DOHH2 (cell line): ENCODE results near the gene LCN9.
"Not testable (repeated sequence)": the region's sequence is repeated elsewhere in the genome, so short reads cannot be mapped to it uniquely, and the experiment has no call there.

Experiments
- H3F3A ChIP-seq: fragments of 200-600 bp; sonication (generic), shearing (Covaris generic); 2 replicates; pipeline ENCODE4 v1.6.0; 2016; ENCODE audit warnings: antibody characterized with exemption, mild to moderate bottlenecking; ENCODE audit not compliant: control insufficient read depth, insufficient read depth
- H3K27ac ChIP-seq: fragments of 200-600 bp; sonication (generic); 2 replicates; pipeline ENCODE4 v1.5.1; 2014; ENCODE audit warnings: low read depth, mild to moderate bottlenecking, low read length, moderate library complexity
- H3K27me3 ChIP-seq: fragments of 200-600 bp; sonication (generic); 2 replicates; pipeline ENCODE4 v1.6.1; 2014; ENCODE audit warnings: mild to moderate bottlenecking, low read length, mixed read lengths; ENCODE audit not compliant: control insufficient read depth
- H3K36me3 ChIP-seq: fragments of 200-600 bp; sonication (generic); 2 replicates; pipeline ENCODE4 v1.6.1; 2014; ENCODE audit warnings: mild to moderate bottlenecking, low read length, moderate library complexity, mixed read lengths; ENCODE audit not compliant: control insufficient read depth
- H3K4me1 ChIP-seq: fragments of 200-600 bp; sonication (generic); 2 replicates; pipeline ENCODE4 v1.6.1; 2014; ENCODE audit warnings: mild to moderate bottlenecking, low read length, mixed read lengths; ENCODE audit not compliant: control insufficient read depth
- H3K4me2 ChIP-seq: fragments of 200-600 bp; sonication (generic); 2 replicates; pipeline ENCODE4 v1.6.0; 2014; ENCODE audit warnings: mild to moderate bottlenecking, low read length, moderate library complexity
- H3K4me3 ChIP-seq: fragments of 200-600 bp; sonication (generic); 2 replicates; pipeline ENCODE4 v1.5.1; 2014; ENCODE audit warnings: mild to moderate bottlenecking, low read length, mixed read lengths
- H3K79me2 ChIP-seq: fragments of 200-600 bp; sonication (generic); 2 replicates; pipeline ENCODE4 v1.6.1; 2014; ENCODE audit warnings: mild to moderate bottlenecking, low read length, mixed read lengths; ENCODE audit not compliant: control insufficient read depth
- H3K9me2 ChIP-seq: fragments of 200-600 bp; sonication (generic); replicated peaks from 2 replicates; pipeline ENCODE4 v1.6.1; 2014; ENCODE audit warnings: mild to moderate bottlenecking, low read length, mixed read lengths; ENCODE audit not compliant: control insufficient read depth
- H3K9me3 ChIP-seq: fragments of 200-600 bp; sonication (generic); 2 replicates; pipeline ENCODE4 v1.6.1; 2014; ENCODE audit warnings: antibody characterized with exemption, low read length, mixed read lengths; ENCODE audit not compliant: control insufficient read depth, insufficient read depth
- H4K20me1 ChIP-seq: fragments of 200-600 bp; sonication (generic); 2 replicates; pipeline ENCODE4 v1.6.0; 2014; ENCODE audit warnings: low read depth, mild to moderate bottlenecking, antibody characterized with exemption, low read length, moderate library complexity; ENCODE audit not compliant: control insufficient read depth, insufficient read depth
- EZH2phosphoT487 ChIP-seq: fragments of 200-600 bp; sonication (generic); IDR thresholded peaks from 2 replicates; pipeline ENCODE4 v1.6.1; 2017; ENCODE audit warnings: borderline replicate concordance, mild to moderate bottlenecking, antibody characterized with exemption, low read length, moderate library complexity, mixed read lengths
- TF ChIP-seq, protein P1 (sequence below): fragments of 200-600 bp; sonication (generic); IDR thresholded peaks from one replicate; pipeline ENCODE4 v1.5.1; 2014; ENCODE audit warnings: antibody characterized with exemption, mild to moderate bottlenecking, low read depth, low read length; ENCODE audit not compliant: poor library complexity, severe bottlenecking

Gene LCN9

DNA sequence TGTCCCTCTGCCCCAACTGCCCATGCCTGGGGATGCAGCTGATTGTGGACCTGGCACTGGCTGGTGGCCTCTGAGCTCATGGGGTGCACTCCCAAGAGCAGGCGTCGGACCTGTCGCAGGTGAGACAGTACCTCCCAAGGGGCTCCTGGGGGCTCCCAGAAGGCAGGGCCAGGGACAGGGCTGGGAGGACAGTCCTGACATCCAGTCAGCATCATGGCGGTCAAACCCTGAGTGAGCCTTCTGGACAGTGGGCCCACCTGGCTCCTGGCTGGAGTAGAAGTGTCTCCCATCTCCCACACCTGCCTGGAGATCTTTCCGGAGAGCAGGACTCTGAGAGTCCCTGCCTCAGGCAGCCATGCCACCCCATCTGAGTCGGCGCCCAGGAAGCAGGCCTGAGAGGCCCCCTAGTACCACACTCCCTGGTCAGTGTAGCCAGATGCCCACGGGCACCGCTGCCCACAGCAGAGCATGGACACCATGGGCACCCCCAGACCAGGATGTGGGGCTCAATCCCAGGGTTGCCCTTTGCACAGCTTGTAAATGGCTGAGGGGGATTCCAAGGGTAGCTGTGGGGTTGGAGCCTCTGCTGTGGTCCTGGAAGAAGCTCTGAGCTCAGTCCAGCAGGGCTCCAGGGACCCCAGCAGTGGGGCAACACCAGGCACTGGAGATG, 6.6 kb downstream of the LCN9 start:
- Histone ChIP-seq H3K36me3 (no peaks in the 10 kb centered on the region), H3F3A (no peaks in the 10 kb centered on the region), H3K27me3 (no peaks in the 10 kb centered on the region), H3K4me2 (no peak overlapping the region), H3K4me1 (no peaks in the 10 kb centered on the region), H3K9me3 (no peaks in the 10 kb centered on the region), H3K9me2 (no peaks in the 10 kb centered on the region), H3K4me3 (no peak overlapping the region), H3K79me2 (no peaks in the 10 kb centered on the region), H3K27ac (no peak overlapping the region), H4K20me1 (no peaks in the 10 kb centered on the region)
- TF ChIP-seq, protein P1, sequence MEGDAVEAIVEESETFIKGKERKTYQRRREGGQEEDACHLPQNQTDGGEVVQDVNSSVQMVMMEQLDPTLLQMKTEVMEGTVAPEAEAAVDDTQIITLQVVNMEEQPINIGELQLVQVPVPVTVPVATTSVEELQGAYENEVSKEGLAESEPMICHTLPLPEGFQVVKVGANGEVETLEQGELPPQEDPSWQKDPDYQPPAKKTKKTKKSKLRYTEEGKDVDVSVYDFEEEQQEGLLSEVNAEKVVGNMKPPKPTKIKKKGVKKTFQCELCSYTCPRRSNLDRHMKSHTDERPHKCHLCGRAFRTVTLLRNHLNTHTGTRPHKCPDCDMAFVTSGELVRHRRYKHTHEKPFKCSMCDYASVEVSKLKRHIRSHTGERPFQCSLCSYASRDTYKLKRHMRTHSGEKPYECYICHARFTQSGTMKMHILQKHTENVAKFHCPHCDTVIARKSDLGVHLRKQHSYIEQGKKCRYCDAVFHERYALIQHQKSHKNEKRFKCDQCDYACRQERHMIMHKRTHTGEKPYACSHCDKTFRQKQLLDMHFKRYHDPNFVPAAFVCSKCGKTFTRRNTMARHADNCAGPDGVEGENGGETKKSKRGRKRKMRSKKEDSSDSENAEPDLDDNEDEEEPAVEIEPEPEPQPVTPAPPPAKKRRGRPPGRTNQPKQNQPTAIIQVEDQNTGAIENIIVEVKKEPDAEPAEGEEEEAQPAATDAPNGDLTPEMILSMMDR, result no peak
- no peak for TF ChIP-seq EZH2phosphoT487

DNA sequence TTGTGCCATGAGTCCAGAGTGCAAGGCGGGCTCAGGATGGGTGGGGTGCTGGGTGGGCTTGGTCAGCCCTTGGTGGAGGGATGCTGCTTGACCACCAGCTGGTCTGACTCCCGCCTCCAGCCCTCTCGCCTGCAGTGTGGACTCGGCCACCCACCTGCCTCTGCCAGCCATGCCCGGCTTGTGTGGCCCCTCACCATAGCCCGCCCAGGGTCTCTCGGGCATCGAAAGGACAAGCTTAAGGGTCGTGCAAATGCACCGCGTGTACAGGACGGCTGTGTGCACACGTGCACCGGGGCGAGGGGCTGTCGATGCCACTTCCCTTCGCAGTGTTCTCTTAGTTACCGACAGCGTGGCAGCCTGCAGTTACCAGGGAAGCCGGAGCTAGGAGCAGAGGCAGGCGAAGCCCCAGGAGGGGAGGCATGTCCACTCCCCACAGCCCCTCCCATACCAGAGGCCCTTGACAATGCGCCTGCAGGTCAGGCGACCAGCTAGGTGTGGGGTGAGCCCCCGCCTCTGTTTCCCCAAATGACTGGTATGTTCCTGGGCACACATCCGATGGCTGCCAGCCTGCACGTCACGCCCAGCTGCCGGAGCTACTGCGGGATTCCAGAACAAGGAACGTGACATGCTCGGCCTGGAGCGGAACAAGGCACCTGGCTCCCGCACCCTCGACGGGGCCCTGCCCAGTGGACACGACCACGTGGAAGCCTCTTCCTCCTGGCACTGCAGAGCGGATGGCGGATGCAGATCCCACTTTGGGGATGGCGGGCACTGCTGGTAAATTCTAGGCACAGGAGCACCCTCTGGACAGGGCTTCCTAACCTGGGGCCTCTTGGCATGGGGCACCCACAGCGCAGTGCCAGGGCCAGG, 7.8 kb downstream of the LCN9 start:
- H3K27me3 ChIP-seq, result no peaks in the 10 kb centered on the region
- no peaks in the 10 kb centered on the region for H3K9me3 ChIP-seq
- no peak overlapping the region for H3K4me3 ChIP-seq
- H3K9me2 ChIP-seq, result no peaks in the 10 kb centered on the region
- TF ChIP-seq EZH2phosphoT487, result no peak
- TF ChIP-seq, protein P1, result no peak
- H3K27ac ChIP-seq, result no peak overlapping the region
- H4K20me1 ChIP-seq, result no peaks in the 10 kb centered on the region
- no peaks in the 10 kb centered on the region for H3K79me2 ChIP-seq
- no peaks in the 10 kb centered on the region for H3F3A ChIP-seq
- H3K4me1 ChIP-seq, result no peaks in the 10 kb centered on the region
- no peaks in the 10 kb centered on the region for H3K36me3 ChIP-seq
- H3K4me2 ChIP-seq, result no peak overlapping the region

DNA sequence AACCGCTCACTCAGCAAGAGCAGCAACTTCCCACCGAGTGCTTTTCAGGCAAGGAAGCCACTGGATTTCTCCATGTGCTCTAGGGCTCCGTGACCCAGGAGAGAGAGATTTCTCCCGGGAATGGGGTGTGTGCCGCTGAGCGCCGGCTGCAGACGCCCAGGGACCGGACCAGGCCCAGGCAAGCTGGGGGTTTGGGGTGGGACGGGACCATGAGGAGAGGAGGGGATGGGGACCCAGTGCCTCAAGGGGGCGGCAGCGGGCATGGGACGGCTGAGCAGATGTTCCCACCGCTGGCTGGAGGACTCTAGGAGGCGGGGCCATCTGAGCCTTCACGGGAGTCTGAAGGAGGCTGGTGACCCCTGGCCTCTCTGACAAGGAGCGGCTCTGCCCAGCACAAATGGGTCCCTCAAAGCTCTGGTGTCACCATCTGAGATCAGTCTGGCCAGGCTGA, 8.5 kb downstream of the LCN9 start:
- TF ChIP-seq, protein P1, result peak; percentile 19
- no peak for TF ChIP-seq EZH2phosphoT487
- no peak overlapping the region for H3K4me2 ChIP-seq
- no peak overlapping the region for H3K27ac ChIP-seq
- H3F3A ChIP-seq, result no peaks in the 10 kb centered on the region
- H3K79me2 ChIP-seq, result no peaks in the 10 kb centered on the region
- no peaks in the 10 kb centered on the region for H4K20me1 ChIP-seq
- H3K27me3 ChIP-seq, result no peaks in the 10 kb centered on the region
- H3K4me3 ChIP-seq, result no peak overlapping the region
- no peaks in the 10 kb centered on the region for H3K9me3 ChIP-seq
- H3K36me3 ChIP-seq, result no peaks in the 10 kb centered on the region
- no peaks in the 10 kb centered on the region for H3K9me2 ChIP-seq
- no peaks in the 10 kb centered on the region for H3K4me1 ChIP-seq

DNA sequence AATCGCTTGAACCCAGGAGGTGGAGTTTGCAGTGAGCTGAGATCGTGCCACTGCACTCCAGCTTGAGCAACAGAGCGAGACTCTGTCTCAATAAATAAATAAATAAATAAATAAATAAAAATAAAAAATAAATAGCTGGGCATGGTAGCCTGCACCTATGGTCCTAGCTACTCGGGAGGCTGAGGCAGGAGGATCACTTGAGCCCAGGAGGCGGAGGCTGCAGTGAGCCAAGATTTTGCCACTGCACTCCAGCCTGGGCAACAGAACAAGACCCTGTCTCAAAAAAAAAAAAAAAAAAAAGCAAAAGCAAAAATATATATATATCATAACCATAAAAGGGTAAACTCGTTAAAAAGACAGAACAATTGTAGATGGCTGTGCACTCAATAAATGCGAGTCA, 9.7 kb downstream of the LCN9 start:
- not testable (repeated sequence) for H3K4me3 ChIP-seq, H3K9me3 ChIP-seq, H3K27me3 ChIP-seq, H3K4me1 ChIP-seq, H3K4me2 ChIP-seq, H3F3A ChIP-seq, H4K20me1 ChIP-seq, H3K79me2 ChIP-seq, H3K36me3 ChIP-seq, H3K27ac ChIP-seq, H3K9me2 ChIP-seq
